GM21423 (cell line): ENCODE results near the gene KRT34.
"Not testable (repeated sequence)": the region's sequence is repeated elsewhere in the genome, so short reads cannot be mapped to it uniquely, and the experiment has no call there.

ENCODE experiments used
- ATAC-seq: cut with Tn5 transposase; IDR thresholded peaks from one replicate; pipeline ENCODE4 v1.9.1; 2021; ENCODE audit warnings: mild to moderate bottlenecking, moderate library complexity; ENCODE audit not compliant: unreplicated experiment

KRT34 gene

GRCh38 chr17:41381943-41382342 lies at the start of gene KRT34:
Gene KRT34, minus strand, starts transcription at chr17:41382306. Its CDS starts 60 bp downstream, at chr17:41382246.
- ATAC-seq: not testable (repeated sequence)

- ATAC-seq: not testable (repeated sequence)
These were observed 48.3 kb upstream of the KRT34 start for GRCh38 chr17:41430376-41430775.

- ATAC-seq: no peak
These were observed 47.6 kb upstream of the KRT34 start for GRCh38 chr17:41429667-41430066.

GRCh38 chr17:41428591-41429291 lies 46.6 kb upstream of the KRT34 start:
- ATAC-seq: no peak

- ATAC-seq: no peak
These were observed 42.1 kb upstream of the KRT34 start, which contains the start of gene KRT37 for GRCh38 chr17:41424111-41424635. Gene KRT37, minus strand, starts transcription at chr17:41424585. Its CDS starts 62 bp downstream, at chr17:41424523.

- ATAC-seq: not testable (repeated sequence)
These were observed 40.5 kb upstream of the KRT34 start for GRCh38 chr17:41422586-41422985.

GRCh38 chr17:41421617-41422016 lies 39.5 kb upstream of the KRT34 start:
- ATAC-seq: no peak

GRCh38 chr17:41421116-41421515 lies 39.0 kb upstream of the KRT34 start:
- no peak for ATAC-seq

- no peak for ATAC-seq
These were observed 38.0 kb upstream of the KRT34 start for GRCh38 chr17:41420134-41420533.

GRCh38 chr17:41419716-41420115 lies 37.6 kb upstream of the KRT34 start:
- no peak for ATAC-seq

- no peak for ATAC-seq
These were observed 36.2 kb upstream of the KRT34 start for GRCh38 chr17:41418116-41418860.

- no peak for ATAC-seq
These were observed 35.5 kb upstream of the KRT34 start for GRCh38 chr17:41417576-41418015.

GRCh38 chr17:41417127-41417526 lies 35.0 kb upstream of the KRT34 start:
- ATAC-seq: no peak

GRCh38 chr17:41416479-41416878 lies 34.4 kb upstream of the KRT34 start:
- no peak for ATAC-seq

GRCh38 chr17:41415833-41416335 lies 33.8 kb upstream of the KRT34 start:
- no peak for ATAC-seq

- no peak for ATAC-seq
These were observed 33.3 kb upstream of the KRT34 start for GRCh38 chr17:41415411-41415810.

- no peak for ATAC-seq
These were observed 31.9 kb upstream of the KRT34 start for GRCh38 chr17:41413982-41414381.

- no peak for ATAC-seq
These were observed 31.3 kb upstream of the KRT34 start for GRCh38 chr17:41413353-41413957.

- ATAC-seq: no peak
These were observed 29.1 kb upstream of the KRT34 start for GRCh38 chr17:41411072-41411840.

GRCh38 chr17:41407226-41407625 lies 25.1 kb upstream of the KRT34 start:
- ATAC-seq: no peak
